OCI-LY7 (cell line): ENCODE results near the gene EXOC6B. TPM values are rescaled to one million over a fixed set of nuclear protein-coding genes. Genes with fewer than 3 reads are reported as not detected.

Source experiments
- BruUV-seq: library from RNA; stranded (reverse); fragments of 400-500 nt; replicated peaks from 2 replicates; lab custom pipeline; 2021; lab: Mats Ljungman, UMichigan
- CTCF ChIA-PET: fragments of 300-600 bp; sonication (Branson Sonifier 250); formaldehyde crosslinking; loops from one replicate; lab custom pipeline; 2022; ENCODE audit warnings: antibody characterized with exemption; ENCODE audit not compliant: unreplicated experiment; lab: Charles Lee
- POLR2A ChIA-PET: fragments of 300-600 bp; sonication (Branson Sonifier 250); formaldehyde crosslinking; loops from one replicate; lab custom pipeline; 2022; ENCODE audit warnings: antibody characterized with exemption; lab: Charles Lee
- DNase-seq: peaks from one replicate; pipeline ENCODE4 v3.0.0-alpha.2; 2015; ENCODE audit warnings: low spot score
- H2AFZ ChIP-seq: fragments of 200-600 bp; sonication (generic), shearing (Covaris generic); 2 replicates; pipeline ENCODE4 v1.6.1; 2014; ENCODE audit warnings: mild to moderate bottlenecking, antibody characterized with exemption, low read length, moderate library complexity
- H3K27ac ChIP-seq: fragments of 200-600 bp; sonication (generic); 2 replicates; pipeline ENCODE4 v1.5.1; 2014; ENCODE audit warnings: mixed run types, low read depth, mild to moderate bottlenecking, moderate library complexity, low read length, inconsistent platforms; ENCODE audit not compliant: poor library complexity, severe bottlenecking
- H3K36me3 ChIP-seq: fragments of 200-600 bp; sonication (generic); 2 replicates; pipeline ENCODE4 v1.6.1; 2014; ENCODE audit warnings: mild to moderate bottlenecking, antibody characterized with exemption, low read length, moderate library complexity, mixed read lengths; ENCODE audit not compliant: insufficient read depth
- H3K4me1 ChIP-seq: fragments of 200-600 bp; sonication (generic); 2 replicates; pipeline ENCODE4 v1.5.1; 2014; ENCODE audit warnings: mild to moderate bottlenecking, low read length; ENCODE audit not compliant: insufficient read depth, poor library complexity, severe bottlenecking
- H3K4me2 ChIP-seq: fragments of 200-600 bp; sonication (generic); 2 replicates; pipeline ENCODE4 v1.6.1; 2014; ENCODE audit warnings: mild to moderate bottlenecking, low read length
- H3K4me3 ChIP-seq: fragments of 200-600 bp; sonication (generic); 2 replicates; pipeline ENCODE4 v1.5.1; 2014; ENCODE audit warnings: mild to moderate bottlenecking, low read depth, low read length; ENCODE audit not compliant: poor library complexity, severe bottlenecking
- H3K79me2 ChIP-seq: fragments of 200-600 bp; sonication (generic); 2 replicates; pipeline ENCODE4 v1.6.1; 2016; ENCODE audit warnings: low read depth, mild to moderate bottlenecking, low read length, moderate library complexity, mixed read lengths; ENCODE audit not compliant: insufficient read depth
- H3K9me2 ChIP-seq: fragments of 200-600 bp; sonication (generic); 2 replicates; pipeline ENCODE4 v1.6.1; 2016; ENCODE audit warnings: mild to moderate bottlenecking, low read length, mixed read lengths; ENCODE audit not compliant: insufficient read depth
- H3K9me3 ChIP-seq: fragments of 200-600 bp; sonication (generic); 2 replicates; pipeline ENCODE4 v1.6.1; 2014; ENCODE audit warnings: mild to moderate bottlenecking, mixed run types, low read length, mixed read lengths
- H4K20me1 ChIP-seq: fragments of 200-600 bp; sonication (generic); 2 replicates; pipeline ENCODE4 v1.6.1; 2014; ENCODE audit warnings: mild to moderate bottlenecking, antibody characterized with exemption, low read length, moderate library complexity, mixed read lengths; ENCODE audit not compliant: insufficient read depth
- EZH2phosphoT487 ChIP-seq: fragments of 200-600 bp; sonication (generic); IDR thresholded peaks from 2 replicates; pipeline ENCODE4 v1.6.1; 2018; ENCODE audit warnings: low read depth, borderline replicate concordance, mild to moderate bottlenecking, mixed run types, antibody characterized with exemption, low read length, moderate library complexity, mixed read lengths
- intact Hi-C: fragments of 100-400 bp; cut with micrococcal nuclease; formaldehyde crosslinking; loops from one replicate; pipeline ENCODE4 v1.10.0; 2022; ENCODE audit not compliant: unreplicated experiment
- total RNA-seq, 2 experiments: library from RNA; depleted of rRNA in 1 of 2; stranded (reverse); fragments of >200 nt in 1 of 2; shearing (Covaris generic) in 1 of 2; gene quantifications; 2 replicates each; pipeline ENCODE4 v1.2.3, GENCODE V29; 2014 to 2022
- TF ChIP-seq, protein P1 (sequence below): fragments of 200-600 bp; sonication (generic); conservative IDR thresholded peaks from 2 replicates; pipeline ENCODE4 v1.5.1; 2014; ENCODE audit warnings: mild to moderate bottlenecking, antibody characterized with exemption, low read length, moderate library complexity, mixed read lengths

The EXOC6B gene
- total RNA-seq, 2 experiments from 2014 or later, result 5.1 TPM; not detected in 1

DNA sequence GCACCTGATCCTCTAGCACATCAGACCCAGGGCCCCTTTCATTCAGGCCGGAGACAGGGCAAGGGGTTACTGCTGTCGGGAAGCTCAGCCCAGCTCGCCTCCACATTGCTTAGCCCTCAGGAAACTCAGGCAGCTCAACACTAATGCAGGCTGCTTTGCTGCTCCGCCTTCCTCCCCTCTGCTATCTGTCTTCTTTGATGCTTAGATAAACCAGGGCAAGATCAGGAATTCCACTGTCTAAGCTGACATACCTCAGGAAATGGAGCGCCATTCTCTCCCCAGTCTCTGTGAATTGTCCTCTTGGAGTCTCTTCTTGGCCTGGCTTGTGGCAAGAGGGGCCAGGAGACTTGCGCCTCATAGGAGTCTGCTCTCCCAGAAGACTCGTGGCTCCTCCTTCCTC, 25.5 kb upstream of the EXOC6B start:
- DNase-seq, result no peak
- ChIA-PET POLR2A (interaction anchor here (0.7 to 1.4 kb wide), 2 partner anchors 13 to 107 kb away, joined by 3 read pairs; no protein-coding TSS in a partner anchor), CTCF (no interaction called here)
- Histone ChIP-seq H3K4me2 (no peak overlapping the region), H3K9me3 (no peaks in the 10 kb centered on the region), H3K79me2 (no peaks in the 10 kb centered on the region), H3K36me3 (no peaks in the 10 kb centered on the region), H2AFZ (no peak overlapping the region), H3K4me3 (no peak overlapping the region), H3K4me1 (no peaks in the 10 kb centered on the region), H3K27ac (no peak overlapping the region), H3K9me2 (no peaks in the 10 kb centered on the region), H4K20me1 (no peaks in the 10 kb centered on the region)
- TF ChIP-seq, protein P1, sequence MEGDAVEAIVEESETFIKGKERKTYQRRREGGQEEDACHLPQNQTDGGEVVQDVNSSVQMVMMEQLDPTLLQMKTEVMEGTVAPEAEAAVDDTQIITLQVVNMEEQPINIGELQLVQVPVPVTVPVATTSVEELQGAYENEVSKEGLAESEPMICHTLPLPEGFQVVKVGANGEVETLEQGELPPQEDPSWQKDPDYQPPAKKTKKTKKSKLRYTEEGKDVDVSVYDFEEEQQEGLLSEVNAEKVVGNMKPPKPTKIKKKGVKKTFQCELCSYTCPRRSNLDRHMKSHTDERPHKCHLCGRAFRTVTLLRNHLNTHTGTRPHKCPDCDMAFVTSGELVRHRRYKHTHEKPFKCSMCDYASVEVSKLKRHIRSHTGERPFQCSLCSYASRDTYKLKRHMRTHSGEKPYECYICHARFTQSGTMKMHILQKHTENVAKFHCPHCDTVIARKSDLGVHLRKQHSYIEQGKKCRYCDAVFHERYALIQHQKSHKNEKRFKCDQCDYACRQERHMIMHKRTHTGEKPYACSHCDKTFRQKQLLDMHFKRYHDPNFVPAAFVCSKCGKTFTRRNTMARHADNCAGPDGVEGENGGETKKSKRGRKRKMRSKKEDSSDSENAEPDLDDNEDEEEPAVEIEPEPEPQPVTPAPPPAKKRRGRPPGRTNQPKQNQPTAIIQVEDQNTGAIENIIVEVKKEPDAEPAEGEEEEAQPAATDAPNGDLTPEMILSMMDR, result no peak
- no peak for TF ChIP-seq EZH2phosphoT487
- intact Hi-C loops, result no loop called here
- no TSS peak for BruUV-seq

DNA sequence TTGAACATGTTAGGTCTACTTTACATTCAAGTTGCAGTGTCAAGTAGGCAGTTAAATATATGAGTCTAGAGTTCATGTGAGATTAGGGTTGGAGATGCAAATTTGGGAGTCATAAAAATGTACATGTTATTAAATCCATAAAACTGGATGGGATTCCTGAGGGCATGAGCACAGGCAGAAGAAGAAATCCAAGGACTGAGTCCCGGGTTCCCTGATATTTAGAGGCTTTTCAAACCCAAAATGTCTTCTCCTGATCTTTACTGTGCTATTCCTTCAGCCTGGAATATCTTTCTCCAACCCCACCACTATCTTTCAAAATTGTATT, 23.3 kb upstream of the EXOC6B start:
- Histone ChIP-seq H3K27ac (no peak overlapping the region), H3K4me2 (no peak overlapping the region), H3K9me3 (no peaks in the 10 kb centered on the region), H3K79me2 (no peaks in the 10 kb centered on the region), H3K4me1 (no peaks in the 10 kb centered on the region), H4K20me1 (no peaks in the 10 kb centered on the region), H3K9me2 (no peaks in the 10 kb centered on the region), H2AFZ (no peak overlapping the region), H3K4me3 (no peak overlapping the region), H3K36me3 (no peaks in the 10 kb centered on the region)
- no peak for DNase-seq
- POLR2A ChIA-PET, result no interaction called here
- intact Hi-C loops, result no loop called here
- TF ChIP-seq, protein P1, result no peak
- TF ChIP-seq EZH2phosphoT487, result no peak
- CTCF ChIA-PET, result no interaction called here
- BruUV-seq, result no TSS peak

DNA sequence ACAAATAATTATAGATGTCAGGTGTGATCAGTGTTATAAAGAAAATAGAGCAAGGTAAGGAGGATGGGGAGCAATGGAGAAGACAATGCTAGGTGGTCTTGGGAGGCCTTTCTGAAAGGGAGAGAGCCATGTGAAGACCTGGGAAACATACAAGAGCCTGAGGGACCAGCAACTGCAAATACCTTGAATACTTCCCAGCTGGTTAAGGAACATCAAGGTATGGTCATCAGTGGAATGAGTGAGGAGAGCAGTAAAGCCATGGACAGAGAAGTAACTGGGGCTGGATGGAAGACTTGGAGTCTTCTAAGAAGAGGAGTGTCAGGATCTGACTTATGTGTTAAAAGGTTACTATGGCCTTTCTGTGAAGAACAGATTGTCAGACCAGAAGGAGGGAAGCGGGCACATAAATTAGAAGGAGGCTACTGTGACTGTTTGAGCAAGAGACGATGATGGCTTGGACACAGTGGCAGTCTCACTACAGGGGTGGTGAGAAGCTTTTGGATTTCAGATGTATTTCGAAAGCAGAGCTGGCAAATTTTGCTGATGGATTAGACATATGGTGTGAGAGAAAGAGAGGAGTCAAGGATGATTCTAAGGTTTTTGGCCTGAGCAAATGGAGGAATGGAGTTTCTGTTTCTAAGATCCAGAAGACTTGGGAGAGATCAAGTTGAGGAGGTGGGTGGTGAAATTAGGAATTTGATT, 22.8 kb upstream of the EXOC6B start:
- Histone ChIP-seq H3K36me3 (no peaks in the 10 kb centered on the region), H2AFZ (no peak overlapping the region), H3K4me2 (no peak overlapping the region), H3K4me1 (no peaks in the 10 kb centered on the region), H3K9me2 (no peaks in the 10 kb centered on the region), H3K27ac (no peak overlapping the region), H3K79me2 (no peaks in the 10 kb centered on the region), H4K20me1 (no peaks in the 10 kb centered on the region), H3K9me3 (no peaks in the 10 kb centered on the region), H3K4me3 (no peak overlapping the region)
- intact Hi-C loops, result no loop called here
- no TSS peak for BruUV-seq
- DNase-seq, result no peak
- POLR2A ChIA-PET, result no interaction called here
- no peak for TF ChIP-seq EZH2phosphoT487
- TF ChIP-seq, protein P1, result no peak
- CTCF ChIA-PET, result no interaction called here
